ENCODE results near the gene NQO2. TPM values are rescaled to one million over a fixed set of nuclear protein-coding genes. Genes with fewer than 3 reads are reported as not detected.

Gene NQO2
- total and polyA plus RNA-seq, 2 of the 13 experiments (the other 11 are each of a cell fraction or from before 2014, with no cell fraction given): 32.2 to 56.5 TPM

- Histone ChIP-seq H2AFZ (ENCODE audit: low read length) (no peak overlapping the region), H3K79me2 (ENCODE audit: insufficient read depth, low read length) (peaks cover 4% of the 10 kb centered on the region), H3K4me2 (ENCODE audit: low read depth, low read length) (no peak overlapping the region), H3K4me3 (replicated peaks in 1 of 3; ENCODE audit: insufficient read depth in 1 of 3, low read depth in 2 of 3, low read length in 3 of 3) (no peak overlapping the region), H4K20me1 (ENCODE audit: insufficient read depth, low read length) (0 out of 2 replicates have a peak, but pooled peaks cover 3% of the 10 kb centered on the region), H3K9me3 (ENCODE audit: low read length) (no peaks in the 10 kb centered on the region), H3K4me1 (ENCODE audit: insufficient read depth, low read length) (peaks cover 27% of the 10 kb centered on the region), H3K27me3 (ENCODE audit: control insufficient read depth in 1 of 2, insufficient read depth in 2 of 2, low read length in 2 of 2) (no peaks in the 10 kb centered on the region; a peak in 1 of 5 replicates), H3K27ac (ENCODE audit: extremely low read length, insufficient read depth, low read length) (no peak overlapping the region), H3K9ac (ENCODE audit: insufficient read depth, low read depth, low read length) (no peak overlapping the region), H3K36me3 (replicated peaks in 1 of 2; ENCODE audit: control insufficient read depth in 1 of 2, insufficient read depth in 2 of 2, low read length in 2 of 2) (peaks cover 7 to 18% of the 10 kb centered on the region in 2 experiments)
- no TSS peak for BruUV-seq (replicated peaks)
- ChIA-PET CTCF (ENCODE audit: low intra/inter-chr PET ratio, low total read pairs) (no interaction called here), POLR2A (no interaction called here)
- no peak for ATAC-seq
- TF ChIP-seq NFE2L2 (IDR thresholded peaks at IDR 0.05; ENCODE audit: low read length) (peak; percentile 80), ZBTB34 (CRISPR knock-in tag; IDR thresholded peaks at IDR 0.05) (no peak), MAFK (conservative IDR thresholded peaks at IDR 0.05 in 1 of 2, IDR thresholded peaks at IDR 0.05 in 1 of 2; ENCODE audit: low read length in 2 of 2) (peak; percentile 63 to 80), MAFF (IDR thresholded peaks at IDR 0.05; ENCODE audit: low read depth, low read length) (peak; percentile 46; the same call in 1 of the 2 replicates)
- intact Hi-C loops (cut with micrococcal nuclease; ENCODE audit: unreplicated experiment): no loop called here
- DNase-seq (ENCODE audit: low spot score): no peak
- no peak for FAIRE-seq
- in situ Hi-C loops (cut with HindIII; ENCODE audit: extremely low pct_ligation_motif_present, low pct_unique_long_range_greater_than_20kb): no loop called here
- 98% methylated on average over 9 of the region's 9 CpGs for WGBS (ENCODE audit: low lambda C conversion rate)
These were observed 5.4 kb downstream of the NQO2 start for GRCh38 chr6:3005077-3005476.

GRCh38 chr6:3005874-3006273, 6.2 kb downstream of the NQO2 start:
- in situ Hi-C loops (cut with HindIII; ENCODE audit: extremely low pct_ligation_motif_present, low pct_unique_long_range_greater_than_20kb) (no loop called here), intact Hi-C loops (cut with micrococcal nuclease; ENCODE audit: unreplicated experiment) (no loop called here)
- Histone ChIP-seq H3K27ac (ENCODE audit: extremely low read length, insufficient read depth, low read length) (no peak overlapping the region), H2AFZ (ENCODE audit: low read length) (no peak overlapping the region), H3K4me1 (ENCODE audit: insufficient read depth, low read length) (peaks cover 29% of the 10 kb centered on the region), H3K9ac (ENCODE audit: insufficient read depth, low read depth, low read length) (no peak overlapping the region), H3K36me3 (replicated peaks in 1 of 2; ENCODE audit: control insufficient read depth in 1 of 2, insufficient read depth in 2 of 2, low read length in 2 of 2) (peaks cover 13 to 26% of the 10 kb centered on the region in 2 experiments), H3K27me3 (ENCODE audit: control insufficient read depth in 1 of 2, insufficient read depth in 2 of 2, low read length in 2 of 2) (no peaks in the 10 kb centered on the region), H4K20me1 (ENCODE audit: insufficient read depth, low read length) (0 out of 2 replicates have a peak, but pooled peaks cover 3% of the 10 kb centered on the region), H3K4me3 (replicated peaks in 1 of 3; ENCODE audit: insufficient read depth in 1 of 3, low read depth in 2 of 3, low read length in 3 of 3) (no peak overlapping the region), H3K4me2 (ENCODE audit: low read depth, low read length) (no peak overlapping the region), H3K79me2 (ENCODE audit: insufficient read depth, low read length) (no peaks in the 10 kb centered on the region), H3K9me3 (ENCODE audit: low read length) (peaks cover under 1% of the 10 kb centered on the region; the same call in 1 of the 2 replicates)
- no peak for ATAC-seq
- ChIA-PET POLR2A (no interaction called here), CTCF (ENCODE audit: low intra/inter-chr PET ratio, low total read pairs) (no interaction called here)
- no peak for DNase-seq (ENCODE audit: low spot score)
- no peak for FAIRE-seq
- WGBS (ENCODE audit: low lambda C conversion rate): 96% methylated on average over 9 of the region's 9 CpGs
- no TSS peak for BruUV-seq (replicated peaks)
- TF ChIP-seq HNF1A (IDR thresholded peaks at IDR 0.05; ENCODE audit: low read depth) (no peak), HNF1A (CRISPR knock-in tag; IDR thresholded peaks at IDR 0.05; ENCODE audit: borderline replicate concordance) (no peak), POLR2A (IDR thresholded peaks at IDR 0.05; ENCODE audit: insufficient read depth in 1 of 2, low read depth in 2 of 2, low read length in 2 of 2) (0 out of 4 replicates have a peak, but pooled peaks of 1 of the 2 experiments have one; percentile 26), NFAT5 (CRISPR knock-in tag; IDR thresholded peaks at IDR 0.05) (no peak)
